ENCODE measurements around the gene ARHGAP1. TPM values are rescaled to one million over a fixed set of nuclear protein-coding genes. Genes with fewer than 3 reads are reported as not detected.

The ARHGAP1 gene
- total and polyA plus RNA-seq, 2 donors (not counting 3 experiments of a cell fraction or from before 2014, with no cell fraction given) = 30.9 to 58.2 TPM

GRCh38 chr11:46677991-46678740, 22.3 kb downstream of the ARHGAP1 start:
- Histone ChIP-seq H2AFZ (ENCODE audit: low read depth, low read length) (no peak overlapping the region), H3K4me2 (ENCODE audit: insufficient read depth, low read length) (no peak overlapping the region), H3K4me3 (replicated peaks in 1 of 3; ENCODE audit: insufficient read depth in 1 of 3, low read depth in 1 of 3, low read length in 3 of 3) (no peak overlapping the region), H3K9ac (replicated peaks; ENCODE audit: extremely low read depth, insufficient read depth, low read length) (no peak overlapping the region), H3K27me3 (ENCODE audit: control insufficient read depth in 2 of 2, insufficient read depth in 2 of 2, low read length in 2 of 2) (no peaks in the 10 kb centered on the region), H3K27ac (ENCODE audit: insufficient read depth, low read depth, low read length) (no peak overlapping the region), H3K4me1 (ENCODE audit: control insufficient read depth, extremely low read depth, insufficient read depth, low read length) (no peaks in the 10 kb centered on the region), H3K9me3 (replicated peaks; ENCODE audit: control insufficient read depth, insufficient read depth, low read length) (no peaks in the 10 kb centered on the region), H3K36me3 (ENCODE audit: control insufficient read depth in 2 of 2, extremely low read depth in 1 of 2, insufficient read depth in 2 of 2, low read length in 2 of 2) (peaks cover 0 to 35% of the 10 kb centered on the region in 2 experiments), H3K9me1 (replicated peaks; ENCODE audit: control insufficient read depth, extremely low read depth, insufficient read depth, low read length) (no peaks in the 10 kb centered on the region), H4K20me1 (replicated peaks; ENCODE audit: control insufficient read depth, extremely low read depth, insufficient read depth, low read length) (no peaks in the 10 kb centered on the region), H3K79me2 (ENCODE audit: control insufficient read depth, insufficient read depth, low read length) (no peaks in the 10 kb centered on the region)
- POLR2A ChIA-PET = no interaction called here
- CTCF ChIA-PET = no interaction called here
- DNase-seq (ENCODE audit: low read depth, low spot score) (no peak), FAIRE-seq (no peak)
- no peak for TF ChIP-seq GATA2 (IDR thresholded peaks at IDR 0.05; ENCODE audit: insufficient read depth, insufficient read length, low read depth, low read length)
- TF ChIP-seq, protein P1, sequence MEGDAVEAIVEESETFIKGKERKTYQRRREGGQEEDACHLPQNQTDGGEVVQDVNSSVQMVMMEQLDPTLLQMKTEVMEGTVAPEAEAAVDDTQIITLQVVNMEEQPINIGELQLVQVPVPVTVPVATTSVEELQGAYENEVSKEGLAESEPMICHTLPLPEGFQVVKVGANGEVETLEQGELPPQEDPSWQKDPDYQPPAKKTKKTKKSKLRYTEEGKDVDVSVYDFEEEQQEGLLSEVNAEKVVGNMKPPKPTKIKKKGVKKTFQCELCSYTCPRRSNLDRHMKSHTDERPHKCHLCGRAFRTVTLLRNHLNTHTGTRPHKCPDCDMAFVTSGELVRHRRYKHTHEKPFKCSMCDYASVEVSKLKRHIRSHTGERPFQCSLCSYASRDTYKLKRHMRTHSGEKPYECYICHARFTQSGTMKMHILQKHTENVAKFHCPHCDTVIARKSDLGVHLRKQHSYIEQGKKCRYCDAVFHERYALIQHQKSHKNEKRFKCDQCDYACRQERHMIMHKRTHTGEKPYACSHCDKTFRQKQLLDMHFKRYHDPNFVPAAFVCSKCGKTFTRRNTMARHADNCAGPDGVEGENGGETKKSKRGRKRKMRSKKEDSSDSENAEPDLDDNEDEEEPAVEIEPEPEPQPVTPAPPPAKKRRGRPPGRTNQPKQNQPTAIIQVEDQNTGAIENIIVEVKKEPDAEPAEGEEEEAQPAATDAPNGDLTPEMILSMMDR (IDR thresholded peaks at IDR 0.05; ENCODE audit: extremely low read depth in 1 of 2, insufficient read depth in 1 of 2, low read depth in 1 of 2, low read length in 2 of 2) = no peak
- TF ChIP-seq JUN (IDR thresholded peaks at IDR 0.05; ENCODE audit: borderline replicate concordance, insufficient read depth, insufficient read length, low read depth) = no peak
- TF ChIP-seq POLR2AphosphoS5 (IDR thresholded peaks at IDR 0.05; ENCODE audit: insufficient read depth, low read depth, low read length) = no peak
- no peak for TF ChIP-seq FOS (IDR thresholded peaks at IDR 0.05; ENCODE audit: borderline replicate concordance, insufficient read depth, low read length)
- TF ChIP-seq POLR2A (IDR thresholded peaks at IDR 0.05; ENCODE audit: low read depth, low read length) = no peak
- TF ChIP-seq MYC (IDR thresholded peaks at IDR 0.05; ENCODE audit: low read depth, low read length) = no peak
- TF ChIP-seq MAX (IDR thresholded peaks at IDR 0.05; ENCODE audit: insufficient read depth, insufficient read length) = no peak
- no peak for TF ChIP-seq EZH2 (IDR thresholded peaks at IDR 0.05; ENCODE audit: borderline replicate concordance, low read depth, low read length, severe bottlenecking)
- BruUV-seq (replicated peaks) = no TSS peak
- dilution Hi-C loops (cut with MboI; ENCODE audit: extremely low pct_ligation_motif_present, low sequenced_read_pairs) (no loop called here), intact Hi-C loops (cut with micrococcal nuclease) (no loop called here)
